ENCODE measurements around the gene CTNNBIP1. TPM values are rescaled to one million over a fixed set of nuclear protein-coding genes. Genes with fewer than 3 reads are reported as not detected.

Gene CTNNBIP1
- total and polyA plus RNA-seq, 9 of the 15 experiments (the other 6 are each of a cell fraction or from before 2014, with no cell fraction given) = 0.65 to 29.2 (median 14.7) TPM

DNA sequence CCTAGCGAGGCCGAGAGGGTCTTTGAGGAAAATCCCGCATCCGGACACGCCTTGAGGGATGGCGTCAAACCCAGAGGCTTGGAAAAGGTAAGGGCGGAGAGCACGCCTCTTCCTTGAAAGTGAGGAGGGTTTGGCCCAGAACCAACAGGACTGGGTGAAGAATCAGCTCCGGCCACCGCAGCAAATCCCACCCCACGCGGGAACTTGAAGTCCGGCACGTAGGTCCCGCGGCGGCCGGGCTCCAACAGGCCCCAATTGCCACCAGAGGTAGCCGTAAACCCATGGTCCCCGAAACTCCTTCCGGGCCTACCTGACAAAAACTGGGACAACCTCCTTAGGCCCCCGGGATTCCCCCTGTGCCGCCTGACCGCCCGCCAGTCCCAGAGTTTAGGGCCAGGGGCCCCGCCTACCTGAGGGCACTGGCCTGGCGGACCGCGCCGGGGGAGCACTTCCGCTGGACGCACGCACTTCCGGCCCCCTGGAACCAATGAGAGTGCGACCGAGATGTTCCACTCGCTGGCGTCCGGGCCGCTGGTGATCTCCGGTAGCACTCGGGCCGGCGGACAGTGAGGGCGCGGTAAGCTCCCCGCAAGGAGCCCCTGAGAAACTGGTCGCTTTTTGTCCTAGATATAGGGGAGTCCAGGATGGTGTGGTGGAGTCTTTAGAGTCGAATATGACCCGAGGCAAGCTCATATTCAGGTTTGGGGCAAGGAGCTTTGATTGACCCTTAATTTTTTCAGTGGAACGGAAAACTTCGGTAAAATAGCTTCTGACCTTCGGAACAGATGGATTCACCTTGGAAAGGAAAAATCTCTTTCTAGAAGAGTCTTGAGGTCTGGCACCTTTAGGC lies 33.1 kb upstream of the CTNNBIP1 start, which contains the start of the genes LZIC and NMNAT1 (continued):
- TF ChIP-seq, protein P1, sequence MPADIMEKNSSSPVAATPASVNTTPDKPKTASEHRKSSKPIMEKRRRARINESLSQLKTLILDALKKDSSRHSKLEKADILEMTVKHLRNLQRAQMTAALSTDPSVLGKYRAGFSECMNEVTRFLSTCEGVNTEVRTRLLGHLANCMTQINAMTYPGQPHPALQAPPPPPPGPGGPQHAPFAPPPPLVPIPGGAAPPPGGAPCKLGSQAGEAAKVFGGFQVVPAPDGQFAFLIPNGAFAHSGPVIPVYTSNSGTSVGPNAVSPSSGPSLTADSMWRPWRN (IDR thresholded peaks at IDR 0.05; ENCODE audit: low read depth) = no peak
- TF ChIP-seq POLR3A (IDR thresholded peaks at IDR 0.05; ENCODE audit: borderline replicate concordance, extremely low read depth, insufficient read depth, insufficient read length) (no peak), SIN3A (IDR thresholded peaks at IDR 0.05; ENCODE audit: borderline replicate concordance in 2 of 2, control insufficient read depth in 1 of 2, low read depth in 2 of 2, low read length in 2 of 2) (peak; percentile 72 to 94; a peak in 3 of 4 replicates), PHB (CRISPR knock-in tag; IDR thresholded peaks at IDR 0.05) (peak; percentile 80; the same call in 1 of the 2 replicates), SOX6 (IDR thresholded peaks at IDR 0.05) (peak; percentile 71; the same call in 1 of the 2 replicates), ARNT (IDR thresholded peaks at IDR 0.05) (no peak; a peak in 1 of 4 replicates), C11orf30 (IDR thresholded peaks at IDR 0.05; ENCODE audit: low read depth) (peak; percentile 100), ZNF347 (CRISPR knock-in tag; IDR thresholded peaks at IDR 0.05; ENCODE audit: low read depth) (no peak), MTA3 (IDR thresholded peaks at IDR 0.05; ENCODE audit: borderline replicate concordance) (peak; percentile 90), ZNF778 (CRISPR knock-in tag; IDR thresholded peaks at IDR 0.05) (no peak), TEAD2 (tag; IDR thresholded peaks at IDR 0.05) (no peak), SIN3B (IDR thresholded peaks at IDR 0.05; ENCODE audit: low read depth) (peak; percentile 99), ZNF77 (CRISPR knock-in tag; IDR thresholded peaks at IDR 0.05) (no peak), ZNF707 (CRISPR knock-in tag; conservative IDR thresholded peaks at IDR 0.05) (no peak; the same call in 1 of the 2 replicates), CEBPG (CRISPR knock-in tag; IDR thresholded peaks at IDR 0.05) (no peak), CEBPG (tag; conservative IDR thresholded peaks at IDR 0.05 in 1 of 2, IDR thresholded peaks at IDR 0.05 in 1 of 2) (no peak), NCOA2 (IDR thresholded peaks at IDR 0.05; ENCODE audit: partially characterized antibody in 2 of 2) (no peak)
- TF ChIP-seq, protein P2, sequence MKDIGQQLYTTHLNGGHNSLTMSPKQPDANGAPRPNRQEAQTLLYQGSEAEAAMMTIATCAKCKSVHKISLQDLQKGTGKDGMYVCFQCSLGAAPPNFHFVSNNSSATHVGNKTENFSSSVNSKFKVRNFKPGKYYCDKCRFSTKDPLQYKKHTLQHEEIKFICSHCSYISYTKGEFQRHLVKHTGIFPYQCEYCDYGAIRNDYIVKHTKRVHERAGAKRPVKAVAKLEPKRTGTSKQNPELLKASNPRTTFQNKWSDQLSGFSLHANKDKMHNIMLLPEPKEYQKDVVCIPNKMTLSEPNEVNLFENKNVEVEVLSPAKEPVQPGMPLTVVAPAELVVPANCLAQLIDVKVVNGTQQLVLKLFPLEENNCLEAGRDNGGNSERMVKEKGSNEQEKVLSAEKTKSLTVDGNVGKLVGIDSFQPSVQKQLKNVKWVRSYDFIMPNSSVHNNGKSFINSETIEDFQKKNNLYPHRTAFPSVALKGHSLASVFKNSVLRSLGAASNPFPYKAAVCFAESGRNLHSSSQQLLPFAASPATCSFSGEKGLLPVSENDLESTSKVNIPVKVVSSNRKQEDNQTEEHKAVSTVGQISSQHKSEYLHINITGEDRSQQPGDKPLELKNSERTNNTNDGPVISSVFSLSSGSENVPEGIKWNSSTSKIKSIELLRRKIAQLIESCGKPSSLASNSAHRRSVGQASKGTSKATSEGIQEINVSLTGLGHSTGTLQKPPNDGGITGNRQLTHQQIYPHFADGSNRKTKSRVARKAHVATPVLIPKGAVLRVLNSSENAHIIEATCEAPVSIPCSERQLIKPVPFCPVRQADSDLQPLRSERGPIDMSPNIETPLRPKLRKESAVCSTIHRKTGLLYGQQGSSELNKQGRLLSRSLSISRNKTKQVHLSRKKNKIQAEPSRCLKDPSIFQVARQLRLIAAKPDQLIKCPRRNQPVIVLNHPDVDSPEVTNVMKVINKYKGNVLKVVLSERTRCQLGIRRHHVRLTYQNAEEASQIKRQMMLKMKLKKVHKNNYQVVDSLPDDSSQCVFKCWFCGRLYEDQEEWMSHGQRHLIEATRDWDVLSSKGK (CRISPR knock-in tag; IDR thresholded peaks at IDR 0.05) = no peak
- TF ChIP-seq, protein P3, sequence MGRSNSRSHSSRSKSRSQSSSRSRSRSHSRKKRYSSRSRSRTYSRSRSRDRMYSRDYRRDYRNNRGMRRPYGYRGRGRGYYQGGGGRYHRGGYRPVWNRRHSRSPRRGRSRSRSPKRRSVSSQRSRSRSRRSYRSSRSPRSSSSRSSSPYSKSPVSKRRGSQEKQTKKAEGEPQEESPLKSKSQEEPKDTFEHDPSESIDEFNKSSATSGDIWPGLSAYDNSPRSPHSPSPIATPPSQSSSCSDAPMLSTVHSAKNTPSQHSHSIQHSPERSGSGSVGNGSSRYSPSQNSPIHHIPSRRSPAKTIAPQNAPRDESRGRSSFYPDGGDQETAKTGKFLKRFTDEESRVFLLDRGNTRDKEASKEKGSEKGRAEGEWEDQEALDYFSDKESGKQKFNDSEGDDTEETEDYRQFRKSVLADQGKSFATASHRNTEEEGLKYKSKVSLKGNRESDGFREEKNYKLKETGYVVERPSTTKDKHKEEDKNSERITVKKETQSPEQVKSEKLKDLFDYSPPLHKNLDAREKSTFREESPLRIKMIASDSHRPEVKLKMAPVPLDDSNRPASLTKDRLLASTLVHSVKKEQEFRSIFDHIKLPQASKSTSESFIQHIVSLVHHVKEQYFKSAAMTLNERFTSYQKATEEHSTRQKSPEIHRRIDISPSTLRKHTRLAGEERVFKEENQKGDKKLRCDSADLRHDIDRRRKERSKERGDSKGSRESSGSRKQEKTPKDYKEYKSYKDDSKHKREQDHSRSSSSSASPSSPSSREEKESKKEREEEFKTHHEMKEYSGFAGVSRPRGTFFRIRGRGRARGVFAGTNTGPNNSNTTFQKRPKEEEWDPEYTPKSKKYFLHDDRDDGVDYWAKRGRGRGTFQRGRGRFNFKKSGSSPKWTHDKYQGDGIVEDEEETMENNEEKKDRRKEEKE (IDR thresholded peaks at IDR 0.05; ENCODE audit: borderline replicate concordance in 1 of 2, control insufficient read depth in 1 of 2, low read depth in 2 of 2, low read length in 1 of 2) = peak in 1 of 2 experiments; percentile 97; a peak in 2 of 4 replicates
